ENCODE data around the gene AKT1S1.

Gene AKT1S1

GRCh38 chr19:49882643-49883042 is 5.5 kb upstream of the AKT1S1 start:
- DNase-seq, result no peak

DNA sequence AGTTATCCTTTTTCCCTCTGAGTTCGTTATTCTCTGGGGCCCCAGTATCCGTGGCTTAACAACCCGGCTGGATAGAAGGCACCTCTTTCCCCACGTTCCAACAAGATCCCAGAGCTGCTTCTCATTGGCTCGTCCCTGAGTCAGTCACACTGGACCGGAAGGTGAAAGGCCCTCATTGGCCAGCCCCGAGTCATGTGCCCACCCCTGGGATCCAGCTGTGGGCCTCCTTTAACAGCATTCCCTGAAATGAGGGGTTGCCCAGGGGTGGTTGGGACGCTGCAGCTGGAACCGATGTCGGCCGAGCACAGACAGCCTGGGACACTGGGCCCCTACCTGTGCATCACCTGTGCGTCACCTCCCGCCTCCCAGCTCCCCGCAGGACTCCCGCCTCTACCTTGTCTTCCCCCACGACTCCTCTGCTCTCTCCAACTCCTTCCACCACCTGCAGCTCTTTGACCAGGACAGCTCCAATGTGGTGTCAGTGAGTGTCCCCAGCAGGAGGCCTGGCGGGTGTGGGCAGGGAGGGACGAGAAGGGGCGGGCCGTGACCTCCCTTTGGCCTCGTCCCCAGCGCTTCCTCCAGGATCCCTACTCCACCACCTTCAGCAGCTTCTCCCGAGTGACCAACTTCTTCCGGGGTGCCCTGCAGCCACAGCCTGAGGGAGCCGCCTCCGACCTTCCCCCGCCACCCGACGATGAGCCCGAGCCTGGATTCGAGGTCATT is 4.7 kb upstream of the AKT1S1 start:
- DNase-seq, result no peak

GRCh38 chr19:49881186-49881585 is 4.0 kb upstream of the AKT1S1 start:
- no peak for DNase-seq

DNA sequence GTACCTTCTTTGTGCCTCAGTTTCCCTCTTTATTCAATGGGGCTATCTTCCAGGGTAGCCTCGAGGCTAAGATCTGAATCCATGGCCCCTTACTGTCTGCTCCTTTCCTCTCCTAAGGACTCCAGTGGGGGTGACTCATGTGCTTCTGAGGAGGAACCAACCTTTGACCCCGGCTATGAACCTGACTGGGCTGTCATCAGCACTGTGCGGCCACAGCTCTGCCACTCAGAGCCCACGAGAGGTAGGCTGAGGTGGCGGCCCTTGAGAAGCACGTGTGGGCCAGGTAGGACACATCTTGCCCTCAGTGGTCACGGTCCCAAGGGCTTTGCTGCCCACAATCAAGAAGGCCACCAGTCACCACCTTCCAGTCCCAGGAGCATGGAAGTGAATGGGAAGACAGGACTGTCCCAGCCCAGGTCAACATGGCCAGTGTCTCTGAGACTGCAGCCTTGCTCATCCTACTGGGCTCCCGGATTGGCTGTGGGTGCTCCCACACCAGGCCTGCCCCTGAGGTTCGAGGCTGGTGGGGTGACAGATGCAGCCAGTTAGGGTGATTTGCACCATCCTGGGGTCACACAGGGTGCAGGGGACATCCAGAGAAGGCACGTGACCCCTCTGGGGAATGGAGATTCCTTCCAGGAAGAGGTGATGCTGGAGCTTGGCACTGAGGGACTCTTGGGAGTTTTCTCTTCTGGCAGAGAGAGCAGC is 3.2 kb upstream of the AKT1S1 start:
- no peak for DNase-seq

DNA sequence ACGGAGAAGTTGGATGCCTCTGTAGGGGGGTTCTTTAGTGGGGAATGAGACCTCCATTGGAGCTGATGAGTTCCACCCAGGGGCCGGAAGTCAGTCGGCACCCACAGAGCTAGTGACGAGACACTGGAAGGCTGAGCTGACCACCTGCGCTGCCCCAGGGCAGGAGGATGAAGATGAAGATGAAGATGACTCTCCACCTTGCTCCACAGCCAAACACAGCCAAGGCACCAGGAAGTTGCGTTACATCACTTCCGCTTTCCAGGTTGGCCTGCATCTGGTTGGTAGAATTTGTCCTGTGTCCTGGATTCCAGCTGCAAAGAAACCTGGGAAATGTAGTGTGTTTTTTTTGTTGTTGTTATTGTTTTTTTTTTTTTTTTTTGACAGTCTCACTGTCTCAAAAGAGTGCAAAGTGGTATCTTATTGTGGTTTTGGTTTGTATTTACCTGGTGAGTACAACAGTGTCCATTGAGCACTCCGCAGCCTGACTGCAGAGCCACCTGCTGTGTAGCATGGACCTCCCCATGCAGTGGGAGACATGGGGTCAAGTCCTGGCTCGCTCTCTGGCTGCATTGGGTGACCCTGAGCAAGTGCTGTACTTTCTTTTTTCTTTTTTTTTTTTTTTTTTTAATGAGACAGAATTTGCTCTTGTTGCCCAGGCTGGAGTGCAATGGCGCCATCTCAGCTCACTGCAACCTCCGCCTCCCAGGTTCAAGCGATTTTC is 2.2 kb upstream of the AKT1S1 start:
- no peak for DNase-seq

DNA sequence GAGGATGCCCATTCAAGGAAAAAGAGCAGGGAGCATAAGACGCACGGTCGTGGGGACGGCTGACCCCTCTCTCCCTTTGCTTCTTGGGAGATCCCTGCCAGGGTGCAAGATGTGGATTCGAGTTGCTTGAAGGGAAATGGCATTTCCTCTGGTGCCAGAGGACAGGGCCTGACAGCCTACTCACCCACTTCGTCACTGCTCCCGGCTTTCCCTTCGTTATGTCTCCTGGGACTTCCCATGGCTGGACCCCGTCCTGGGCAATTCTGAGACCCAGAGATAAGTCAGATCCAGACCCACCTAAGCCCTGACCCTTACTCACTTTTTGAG is 1.6 kb upstream of the AKT1S1 start:
- DNase-seq, result no peak

GRCh38 chr19:49877879-49878743 is 956 bp upstream of the AKT1S1 start:
- peak; percentile 99 for DNase-seq

- peak; percentile 99 for DNase-seq
Observed at GRCh38 chr19:49876422-49877019, 634 bp downstream of the AKT1S1 start.

- peak; percentile 64 for DNase-seq
Observed at GRCh38 chr19:49875857-49876421, 1.2 kb downstream of the AKT1S1 start.

DNA sequence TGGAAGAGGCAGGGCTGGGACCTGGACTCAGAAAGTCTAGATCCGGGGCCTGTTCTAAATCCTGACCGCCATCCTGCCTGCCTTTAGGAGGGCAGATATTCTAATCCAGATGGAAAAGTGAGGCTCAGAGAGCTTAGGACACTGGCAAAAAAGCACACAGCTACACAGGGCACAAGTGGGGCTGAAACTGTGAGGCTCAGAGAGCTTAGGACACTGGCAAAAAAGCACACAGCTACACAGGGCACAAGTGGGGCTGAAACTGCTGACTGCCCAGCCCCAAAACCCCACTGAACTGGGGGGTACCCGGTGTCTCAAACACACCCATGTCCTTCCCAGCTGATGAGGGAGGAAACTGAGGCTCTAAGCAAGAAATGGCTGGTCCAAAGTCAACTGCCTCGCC is 2.0 kb downstream of the AKT1S1 start:
- DNase-seq, result no peak

DNA sequence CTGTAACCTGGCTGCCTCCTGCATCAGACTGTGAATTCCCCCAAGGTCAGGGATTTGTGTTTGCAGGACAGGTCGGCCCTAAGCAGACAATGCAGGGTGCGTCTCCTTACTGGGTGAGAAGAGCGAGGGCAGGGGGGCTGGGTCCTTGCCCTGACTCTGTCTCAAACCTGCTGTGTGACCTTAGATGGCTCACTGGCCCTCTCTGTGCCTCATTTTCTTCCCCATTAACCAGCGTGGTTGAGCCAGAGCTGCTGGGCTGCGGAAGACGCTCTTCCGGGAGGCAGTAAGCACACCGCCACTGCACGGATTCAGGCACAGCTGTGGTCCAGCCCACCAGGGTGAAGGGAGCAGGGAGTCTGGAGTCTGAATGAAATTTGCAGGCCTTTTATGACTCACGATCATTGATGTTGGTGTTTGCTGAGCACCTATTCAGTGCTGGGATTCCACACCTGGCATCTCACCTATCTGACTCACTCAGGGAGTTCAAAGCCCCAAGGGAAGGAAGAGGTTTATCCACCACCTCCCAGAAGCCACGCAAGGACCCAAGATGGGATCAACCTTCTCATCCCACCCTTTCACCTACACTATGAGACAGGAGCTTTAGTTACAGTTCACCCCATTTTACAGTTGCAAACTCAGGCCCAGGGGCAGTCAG is 2.5 kb downstream of the AKT1S1 start:
- DNase-seq, result no peak

DNA sequence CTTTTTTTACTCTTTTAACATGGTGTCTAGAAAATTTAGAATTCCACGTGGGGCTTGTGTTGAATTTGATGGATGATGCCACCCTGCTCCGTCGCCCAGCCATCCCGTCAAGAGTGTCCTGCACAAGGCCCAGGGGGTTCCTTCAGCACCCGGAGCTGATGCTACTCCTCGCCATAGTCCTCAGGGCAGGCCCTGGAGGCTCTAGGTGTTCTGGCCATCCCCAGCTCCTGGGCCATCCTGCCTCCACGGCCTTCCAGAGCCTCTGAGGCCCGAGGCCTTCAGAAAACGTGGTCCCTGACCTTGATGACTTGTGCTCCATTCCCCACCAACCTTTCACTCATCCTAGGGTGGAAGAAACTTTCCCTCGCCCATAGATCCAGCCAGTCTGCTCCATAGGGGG is 3.3 kb downstream of the AKT1S1 start:
- no peak for DNase-seq

DNA sequence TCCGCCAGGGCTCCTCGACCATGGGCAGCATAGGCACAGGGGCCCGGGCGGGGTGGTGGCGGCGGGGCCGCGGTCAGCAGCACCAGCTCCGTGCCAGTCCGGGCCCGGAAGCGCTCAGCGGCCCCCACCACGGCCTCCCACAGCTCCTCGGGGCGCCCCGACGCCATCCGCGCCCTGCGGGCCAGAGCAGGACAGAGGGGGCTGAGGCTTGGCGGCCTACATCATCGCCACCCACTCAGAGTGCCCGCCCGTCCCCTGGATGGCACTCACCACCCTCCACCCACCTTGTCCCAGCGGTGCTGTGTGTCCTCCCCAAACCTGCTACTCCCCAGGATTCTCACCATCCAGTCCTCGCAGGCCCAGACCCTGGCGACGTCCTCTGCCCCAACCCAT is 4.0 kb downstream of the AKT1S1 start:
- no peak for DNase-seq

DNA sequence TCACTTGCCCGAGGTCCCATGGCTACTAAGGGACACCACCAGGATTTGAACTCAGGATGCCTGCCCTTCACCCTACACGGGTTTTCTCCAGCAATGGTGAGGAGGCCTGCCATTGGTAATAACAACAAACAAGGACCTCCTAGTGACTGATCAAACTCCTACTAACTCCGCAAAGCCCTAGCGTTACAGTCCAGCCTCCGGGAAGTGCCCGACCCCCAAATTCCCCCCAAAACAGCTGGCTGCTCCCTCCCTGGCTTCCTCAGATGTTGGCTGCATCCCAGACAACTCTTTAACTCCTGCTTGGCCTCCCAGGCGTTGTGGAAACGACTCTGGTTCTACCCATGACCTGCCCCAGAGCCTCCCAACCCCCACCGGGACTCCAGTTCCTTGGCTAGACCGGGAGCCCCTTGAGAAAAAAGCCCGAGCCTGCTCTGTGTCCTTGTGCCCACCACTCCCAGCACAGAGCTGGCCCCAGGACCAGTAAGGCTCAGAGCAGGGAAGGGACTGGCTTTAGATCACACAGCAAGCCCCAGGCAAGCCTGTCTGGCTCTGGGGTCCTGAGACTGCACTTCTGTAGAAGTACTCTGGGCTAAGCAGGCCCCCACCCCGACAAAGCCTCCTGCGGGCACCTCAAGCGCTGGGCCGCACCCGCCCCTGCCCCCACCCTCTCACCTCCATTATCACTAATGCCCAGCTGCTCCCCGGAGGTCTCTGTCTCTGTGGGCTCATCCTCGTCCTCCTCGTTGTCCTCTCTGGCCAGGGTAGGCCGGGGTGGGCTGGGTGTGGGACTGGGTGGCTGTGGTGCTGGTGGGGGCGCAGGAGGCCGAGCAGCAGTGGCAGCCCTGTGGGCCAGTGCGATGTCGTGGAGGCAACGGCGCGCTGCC is 4.7 kb downstream of the AKT1S1 start:
- no peak for DNase-seq

- no peak for DNase-seq
Observed at GRCh38 chr19:49871349-49871985, 5.7 kb downstream of the AKT1S1 start.

GRCh38 chr19:49870309-49870901 is 6.8 kb downstream of the AKT1S1 start:
- DNase-seq, result no peak

DNA sequence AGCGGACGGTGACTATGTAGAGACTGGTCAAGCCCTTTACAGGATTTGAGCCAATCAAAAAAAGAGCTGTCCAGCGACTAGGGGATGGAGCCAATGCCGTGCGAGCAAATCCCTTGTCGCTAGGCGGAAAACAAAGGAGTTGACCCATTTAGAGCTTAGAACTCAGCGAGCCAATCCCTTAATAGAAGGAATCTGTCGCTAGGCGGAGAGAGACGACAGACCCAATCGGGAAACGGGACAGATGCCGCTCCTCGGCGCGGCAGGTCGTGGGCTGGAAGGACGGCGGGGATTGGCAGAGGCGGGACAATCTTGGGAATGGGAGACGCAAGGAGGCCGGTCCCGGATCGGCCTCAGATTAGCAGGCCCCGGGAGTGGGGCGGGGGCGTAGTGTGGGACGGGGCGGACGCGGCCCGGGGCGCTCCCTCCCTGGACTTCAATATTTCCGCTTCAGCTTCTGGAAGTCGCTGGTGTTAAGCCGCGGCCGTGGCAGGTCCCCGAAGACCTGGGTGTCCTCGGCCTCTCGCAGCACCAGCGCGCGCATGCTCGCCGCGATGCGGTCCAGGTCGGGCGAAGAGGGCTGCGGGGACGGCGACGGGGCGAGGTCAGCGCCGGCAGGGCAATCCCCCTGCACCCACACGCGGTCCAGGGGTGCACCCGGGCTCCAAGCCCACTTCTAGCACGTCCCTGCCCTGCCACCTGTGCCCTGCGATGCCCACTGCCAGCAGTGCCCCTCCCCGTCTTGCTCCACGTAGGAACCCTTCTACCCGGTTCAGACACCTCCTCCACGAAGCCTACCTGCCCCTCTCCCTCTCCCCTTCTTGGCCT is 7.5 kb downstream of the AKT1S1 start:
- DNase-seq, result peak; percentile 100

DNA sequence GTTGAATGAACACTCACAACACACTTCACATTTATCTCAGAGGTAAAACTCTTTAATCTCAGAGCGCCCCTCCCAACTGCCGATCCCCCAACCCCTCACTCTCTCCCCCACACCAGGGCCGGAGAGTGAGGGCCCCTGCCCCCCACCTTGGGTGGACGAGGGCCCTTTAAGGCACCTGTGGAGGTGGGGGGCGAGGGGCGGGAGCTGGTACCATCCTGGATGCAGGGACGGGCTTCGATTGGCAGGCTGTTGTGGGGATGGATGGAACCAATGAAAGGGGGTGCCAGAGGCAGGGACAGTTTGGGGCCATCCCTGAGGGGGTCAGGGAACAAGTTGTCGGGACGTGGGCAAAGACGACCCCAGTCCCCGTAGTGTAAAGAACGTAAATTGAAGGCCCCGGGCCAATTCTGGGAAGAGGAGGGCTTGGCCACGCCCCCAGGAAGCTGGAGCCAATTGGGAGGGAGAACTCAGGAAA is 8.1 kb downstream of the AKT1S1 start:
- DNase-seq, result peak; percentile 94

Measured in NCI-H146 (cell line).